SU-DHL-6 (cell line): ENCODE results near the gene DPF1.

Experiments
- H2AFZ ChIP-seq: fragments of 200-600 bp; sonication (generic); 2 replicates; pipeline ENCODE4 v1.6.1; 2014; ENCODE audit warnings: low read depth, mild to moderate bottlenecking, moderate library complexity, mixed read lengths, antibody characterized with exemption, low read length; ENCODE audit not compliant: severe bottlenecking
- H3F3A ChIP-seq: fragments of 200-600 bp; shearing (Covaris generic); 2 replicates; pipeline ENCODE4 v1.6.0; 2016; ENCODE audit warnings: antibody characterized with exemption, mild to moderate bottlenecking; ENCODE audit not compliant: insufficient read depth
- H3K27ac ChIP-seq: fragments of 200-600 bp; sonication (generic); 2 replicates; pipeline ENCODE4 v1.5.1; 2016; ENCODE audit warnings: low read depth, mild to moderate bottlenecking, low read length, moderate library complexity, mixed read lengths
- H3K27me3 ChIP-seq: fragments of 200-600 bp; sonication (generic), shearing (Covaris generic); 2 replicates; pipeline ENCODE4 v1.6.0; 2014; ENCODE audit warnings: mild to moderate bottlenecking, low read length
- H3K36me3 ChIP-seq: fragments of 200-600 bp; sonication (generic); 2 replicates; pipeline ENCODE4 v1.6.1; 2014; ENCODE audit warnings: mild to moderate bottlenecking, low read length, mixed read lengths
- H3K4me2 ChIP-seq: fragments of 300-600, 200-600 bp; shearing (Covaris generic), sonication (generic); 2 replicates; pipeline ENCODE4 v1.6.0; 2014; ENCODE audit warnings: low read length, low read depth, mild to moderate bottlenecking; ENCODE audit not compliant: poor library complexity, severe bottlenecking
- H3K4me3 ChIP-seq: fragments of 200-600 bp; sonication (generic); 2 replicates; pipeline ENCODE4 v1.5.1; 2014; ENCODE audit warnings: antibody characterized with exemption, low read length, mild to moderate bottlenecking, mixed read lengths; ENCODE audit not compliant: insufficient read depth, poor library complexity, severe bottlenecking
- H3K79me2 ChIP-seq: fragments of 200-600 bp; sonication (generic); 2 replicates; pipeline ENCODE4 v1.6.1; 2014; ENCODE audit warnings: mild to moderate bottlenecking, low read length, moderate library complexity; ENCODE audit not compliant: insufficient read depth
- H3K9ac ChIP-seq: fragments of 200-600 bp; sonication (generic); 2 replicates; pipeline ENCODE4 v1.7.0; 2014; ENCODE audit warnings: mild to moderate bottlenecking, low read length
- H3K9me2 ChIP-seq: fragments of 200-600 bp; sonication (generic); replicated peaks from 2 replicates; pipeline ENCODE4 v1.6.1; 2014; ENCODE audit warnings: low read length; ENCODE audit not compliant: insufficient read depth
- H3K9me3 ChIP-seq: fragments of 200-600 bp; sonication (generic); 2 replicates; pipeline ENCODE4 v1.6.1; 2014; ENCODE audit warnings: low read length, mixed read lengths; ENCODE audit not compliant: insufficient read depth
- H4K20me1 ChIP-seq: fragments of 200-600 bp; sonication (generic); 2 replicates; pipeline ENCODE4 v1.6.1; 2014; ENCODE audit warnings: low read depth, mild to moderate bottlenecking, antibody characterized with exemption, low read length, moderate library complexity, mixed read lengths
- EZH2phosphoT487 ChIP-seq: fragments of 200-600 bp; sonication (generic), shearing (Covaris generic); conservative IDR thresholded peaks from 2 replicates; pipeline ENCODE4 v1.6.1; 2018; ENCODE audit warnings: mild to moderate bottlenecking, antibody characterized with exemption, low read length, moderate library complexity, mixed read lengths
- TF ChIP-seq, protein P1 (sequence below): fragments of 200-600 bp; sonication (generic); IDR thresholded peaks from one replicate; pipeline ENCODE4 v1.5.1; 2017; ENCODE audit warnings: antibody characterized with exemption, mild to moderate bottlenecking, low read length, moderate library complexity; ENCODE audit not compliant: insufficient read depth, poor library complexity, severe bottlenecking

The DPF1 gene

DNA sequence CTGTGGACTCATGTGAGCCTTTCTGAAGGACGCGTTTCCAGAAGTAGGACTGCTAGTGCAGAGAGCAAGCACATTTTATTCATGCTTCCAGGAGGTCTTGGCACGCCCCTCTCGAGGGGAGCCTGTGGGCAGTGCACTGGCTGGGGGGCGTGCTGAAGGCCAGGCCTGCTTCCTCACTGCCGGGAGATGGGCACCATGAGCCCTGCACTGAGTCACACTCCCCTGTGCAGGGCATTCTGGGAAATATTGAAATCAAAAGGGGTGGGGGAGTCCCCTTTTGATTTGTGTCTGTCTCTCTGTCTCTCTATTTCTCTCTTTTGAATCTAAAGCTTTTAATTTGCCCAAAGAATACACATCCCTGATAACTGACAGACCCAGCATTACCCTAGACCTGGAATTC is 34.0 kb downstream of the DPF1 start:
- Histone ChIP-seq H3K79me2 (no peaks in the 10 kb centered on the region), H3F3A (no peaks in the 10 kb centered on the region), H4K20me1 (no peaks in the 10 kb centered on the region), H2AFZ (no peak overlapping the region), H3K27me3 (no peaks in the 10 kb centered on the region), H3K4me2 (no peak overlapping the region), H3K9me2 (no peaks in the 10 kb centered on the region), H3K9me3 (no peaks in the 10 kb centered on the region), H3K36me3 (0 out of 2 replicates have a peak, but pooled peaks cover 3% of the 10 kb centered on the region), H3K27ac (no peak overlapping the region), H3K4me3 (no peak overlapping the region), H3K9ac (no peak overlapping the region)
- TF ChIP-seq EZH2phosphoT487 = no peak
- TF ChIP-seq, protein P1, sequence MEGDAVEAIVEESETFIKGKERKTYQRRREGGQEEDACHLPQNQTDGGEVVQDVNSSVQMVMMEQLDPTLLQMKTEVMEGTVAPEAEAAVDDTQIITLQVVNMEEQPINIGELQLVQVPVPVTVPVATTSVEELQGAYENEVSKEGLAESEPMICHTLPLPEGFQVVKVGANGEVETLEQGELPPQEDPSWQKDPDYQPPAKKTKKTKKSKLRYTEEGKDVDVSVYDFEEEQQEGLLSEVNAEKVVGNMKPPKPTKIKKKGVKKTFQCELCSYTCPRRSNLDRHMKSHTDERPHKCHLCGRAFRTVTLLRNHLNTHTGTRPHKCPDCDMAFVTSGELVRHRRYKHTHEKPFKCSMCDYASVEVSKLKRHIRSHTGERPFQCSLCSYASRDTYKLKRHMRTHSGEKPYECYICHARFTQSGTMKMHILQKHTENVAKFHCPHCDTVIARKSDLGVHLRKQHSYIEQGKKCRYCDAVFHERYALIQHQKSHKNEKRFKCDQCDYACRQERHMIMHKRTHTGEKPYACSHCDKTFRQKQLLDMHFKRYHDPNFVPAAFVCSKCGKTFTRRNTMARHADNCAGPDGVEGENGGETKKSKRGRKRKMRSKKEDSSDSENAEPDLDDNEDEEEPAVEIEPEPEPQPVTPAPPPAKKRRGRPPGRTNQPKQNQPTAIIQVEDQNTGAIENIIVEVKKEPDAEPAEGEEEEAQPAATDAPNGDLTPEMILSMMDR = no peak

DNA sequence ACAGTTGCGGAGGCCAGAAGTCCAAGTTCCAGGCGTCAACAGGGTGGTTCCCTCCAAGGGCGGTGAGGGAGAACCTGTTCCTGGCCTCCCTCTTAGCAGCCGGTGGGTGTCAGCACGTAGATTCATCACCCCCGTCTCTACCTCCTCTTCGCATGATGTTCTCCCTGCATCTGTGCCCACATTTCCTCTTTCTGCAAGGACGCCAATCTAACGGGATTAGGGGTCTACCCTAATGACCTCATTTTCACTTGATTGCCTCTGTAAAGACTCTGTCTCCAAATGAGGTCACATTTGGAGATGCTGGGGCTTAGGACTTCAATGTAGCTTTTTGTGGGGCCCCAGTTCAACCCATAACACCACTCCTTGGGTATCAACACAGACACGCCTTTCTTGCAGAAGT is 38.5 kb downstream of the DPF1 start:
- TF ChIP-seq, protein P1 = no peak
- no peak for TF ChIP-seq EZH2phosphoT487
- Histone ChIP-seq H3K9me2 (no peaks in the 10 kb centered on the region), H2AFZ (no peak overlapping the region), H3K9ac (no peak overlapping the region), H3K9me3 (no peaks in the 10 kb centered on the region), H3K36me3 (no peaks in the 10 kb centered on the region), H4K20me1 (no peaks in the 10 kb centered on the region), H3K27me3 (no peaks in the 10 kb centered on the region), H3K27ac (no peak overlapping the region), H3K79me2 (no peaks in the 10 kb centered on the region), H3K4me2 (no peak overlapping the region), H3F3A (no peaks in the 10 kb centered on the region), H3K4me3 (no peak overlapping the region)

DNA sequence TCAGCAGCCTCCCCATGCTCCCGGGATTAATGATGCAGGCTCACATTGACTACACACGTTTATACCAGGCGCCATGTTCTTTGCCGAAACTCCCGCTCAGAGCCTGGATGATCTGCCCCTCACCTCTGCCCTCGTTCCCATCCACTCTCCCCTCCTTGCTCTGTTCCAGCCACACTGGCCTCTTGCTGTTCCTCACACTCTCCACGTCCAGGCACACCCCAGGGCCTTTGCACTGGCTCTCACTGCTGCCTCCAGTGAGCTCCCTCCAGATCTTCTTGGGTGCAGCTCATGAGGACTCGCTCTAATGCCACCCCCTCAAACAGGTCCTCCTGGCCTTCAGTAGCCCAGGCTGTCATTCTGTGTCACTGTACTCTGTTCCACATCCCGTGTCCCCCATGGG is 39.2 kb downstream of the DPF1 start:
- Histone ChIP-seq H3F3A (no peaks in the 10 kb centered on the region), H4K20me1 (no peaks in the 10 kb centered on the region), H3K36me3 (peaks cover 5% of the 10 kb centered on the region), H3K9ac (no peak overlapping the region), H3K27ac (no peak overlapping the region), H3K79me2 (no peaks in the 10 kb centered on the region), H3K9me2 (no peaks in the 10 kb centered on the region), H3K4me2 (no peak overlapping the region), H2AFZ (no peak overlapping the region), H3K27me3 (no peaks in the 10 kb centered on the region), H3K4me3 (no peak overlapping the region), H3K9me3 (no peaks in the 10 kb centered on the region)
- TF ChIP-seq EZH2phosphoT487 = no peak
- TF ChIP-seq, protein P1 = no peak
